Spleen (tissue), 11 donors: ENCODE data around the gene ELOVL4. TPM values are rescaled to one million over a fixed set of nuclear protein-coding genes. Genes with fewer than 3 reads are reported as not detected.
A peak's percentile ranks its signal among the peaks of the same experiment; 100 is the strongest.

Source experiments
- DNase-seq: peaks from one replicate; pipeline ENCODE4 v3.0.0-alpha.2; 2020
- H3K27ac ChIP-seq, 8 donors: fragments of 200-600 bp; sonication (generic) in 7 of 8; 1 replicate in 4 of 8; 2 replicates in 4 of 8; pipeline versions ENCODE4 v1.5.0 to v1.8.0; 2016 to 2021; ENCODE audit warnings: inconsistent platforms in 4 of 8, mild to moderate bottlenecking in 4 of 8, moderate library complexity in 1 of 8
- H3K27me3 ChIP-seq, 7 donors: fragments of 200-600 bp; sonication (generic) in 6 of 7; replicated peaks in 1 of 7; 1 replicate in 4 of 7; 2 replicates in 3 of 7; pipeline versions ENCODE4 v1.5.0 to v1.8.0; 2016 to 2021; ENCODE audit warnings: inconsistent platforms in 3 of 7, mild to moderate bottlenecking in 1 of 7
- H3K36me3 ChIP-seq, 6 donors: fragments of 200-600 bp; sonication (generic) in 5 of 6; 1 replicate in 4 of 6; 2 replicates in 2 of 6; pipeline versions ENCODE4 v1.5.0 to v1.8.0; 2016 to 2021; ENCODE audit warnings: inconsistent platforms in 2 of 6
- H3K4me1 ChIP-seq, 6 donors: fragments of 200-600 bp; sonication (generic) in 5 of 6; 1 replicate in 3 of 6; 2 replicates in 3 of 6; pipeline versions ENCODE4 v1.5.0 to v1.8.0; 2016 to 2021; ENCODE audit warnings: inconsistent platforms in 3 of 6
- H3K4me3 ChIP-seq, 8 donors: fragments of 200-600 bp; sonication (generic) in 7 of 8; 1 replicate in 4 of 8; 2 replicates in 4 of 8; pipeline versions ENCODE4 v1.5.0 to v1.8.0; 2016 to 2021; ENCODE audit warnings: inconsistent platforms in 4 of 8, mild to moderate bottlenecking in 4 of 8, moderate library complexity in 2 of 8
- H3K9me3 ChIP-seq, 8 donors: fragments of 200-600 bp; sonication (generic) in 7 of 8; 1 replicate in 4 of 8; 2 replicates in 4 of 8; pipeline versions ENCODE4 v1.5.0 to v1.8.0; 2016 to 2021; ENCODE audit warnings: inconsistent platforms in 4 of 8
- POLR2A ChIP-seq, 3 donors: fragments of 450-650 bp; IDR thresholded peaks; one replicate each; pipeline ENCODE4 v1.5.1; 2017; ENCODE audit warnings: antibody characterized with exemption in 3 of 3, mild to moderate bottlenecking in 1 of 3
- POLR2AphosphoS5 ChIP-seq, 3 donors: sonication (generic); formaldehyde crosslinking; IDR thresholded peaks; one replicate each; pipeline ENCODE4 v1.5.1; 2017; ENCODE audit warnings: antibody characterized with exemption in 3 of 3
- WGBS, 5 donors: extraction: QIAGEN DNeasy Blood & Tissue Kit in 3 of 5; methylation state at CpG; one replicate each; pipeline versions ENCODE4 v1.1.5 to v1.1.7; 2013 to 2018; 5-methylcytosine and 5-hydroxymethylcytosine counted together
- intact Hi-C: fragments of 100-400 bp; cut with DNase I; formaldehyde crosslinking; loops from one replicate; pipeline ENCODE4 v1.15.0; 2023; ENCODE audit warnings: low total_unique reads
- polyA plus RNA-seq, 3 donors: library from polyadenylated mRNA; stranded (reverse); fragments of 200-250 nt; gene quantifications; one replicate each; pipeline ENCODE4 v1.2.1, GENCODE V29; 2013
- total RNA-seq, 7 donors: library from RNA; depleted of rRNA in 3 of 7; stranded (reverse); fragments of >200 nt in 3 of 7; fragmentation: NEBNext Ultra II Directional in 4 of 7; extraction: Animal tissue kit (Norgen Biotek cat#: 25700) in 4 of 7; gene quantifications; one replicate each; pipeline versions ENCODE4 v1.1.0 to v1.2.1, GENCODE V29; 2016 to 2021
- TF ChIP-seq, protein P1 (sequence below), 11 experiments: fragments of 200-600 bp in 7 of 11; fragments of 450-650 bp in 4 of 11; sonication (generic) in 4 of 11; IDR thresholded peaks in 8 of 11; conservative IDR thresholded peaks in 3 of 11; 1 replicate in 7 of 11; 2 replicates in 4 of 11; pipeline versions ENCODE4 v1.4.0 to v1.8.0; 2016 to 2021; ENCODE audit warnings: antibody characterized with exemption in 11 of 11, inconsistent platforms in 4 of 11, mild to moderate bottlenecking in 1 of 11
- donor health status: healthy with polysubstance abuse.
- donor health status: DM: no; HTN: no; CAD: no; lungs with moderate emphysema.
- donor health status: DM: no; HTN: no; CAD: no.
- donor health status: Bipolar disorder and iron deficiency.
- donor health status: healthy.
- donor health status: DM: no; HTN: no; CAD: no.
- donor health status: DM: yes; HTN: yes; CAD: no.

ELOVL4 gene
- total and polyA plus RNA-seq, 10 donors: 0.17 to 0.77 (median 0.25) TPM

DNA sequence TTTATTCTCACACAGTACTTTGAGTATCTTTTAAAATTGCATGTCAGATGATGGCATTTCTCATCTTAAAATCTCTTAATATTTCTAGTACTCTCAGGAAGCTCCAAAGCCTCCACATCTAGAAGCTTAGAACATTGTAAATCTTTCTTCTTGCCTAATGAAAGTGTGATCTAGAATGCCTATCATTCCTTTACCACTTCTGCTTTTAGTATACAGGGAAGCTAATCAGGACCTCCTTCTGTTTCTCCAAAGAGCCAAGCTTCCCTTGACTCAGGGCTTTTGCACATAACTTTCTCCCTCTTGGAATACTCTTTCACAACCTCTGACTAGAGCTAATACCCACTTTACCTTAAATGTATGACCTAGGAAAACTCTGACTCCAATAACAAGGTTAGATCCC is 7.5 kb upstream of the ELOVL4 start:
- H3K27me3 ChIP-seq: peaks cover 0 to 11% (median 0%) of the 10 kb centered on the region in 7 donors
- TF ChIP-seq, protein P1, sequence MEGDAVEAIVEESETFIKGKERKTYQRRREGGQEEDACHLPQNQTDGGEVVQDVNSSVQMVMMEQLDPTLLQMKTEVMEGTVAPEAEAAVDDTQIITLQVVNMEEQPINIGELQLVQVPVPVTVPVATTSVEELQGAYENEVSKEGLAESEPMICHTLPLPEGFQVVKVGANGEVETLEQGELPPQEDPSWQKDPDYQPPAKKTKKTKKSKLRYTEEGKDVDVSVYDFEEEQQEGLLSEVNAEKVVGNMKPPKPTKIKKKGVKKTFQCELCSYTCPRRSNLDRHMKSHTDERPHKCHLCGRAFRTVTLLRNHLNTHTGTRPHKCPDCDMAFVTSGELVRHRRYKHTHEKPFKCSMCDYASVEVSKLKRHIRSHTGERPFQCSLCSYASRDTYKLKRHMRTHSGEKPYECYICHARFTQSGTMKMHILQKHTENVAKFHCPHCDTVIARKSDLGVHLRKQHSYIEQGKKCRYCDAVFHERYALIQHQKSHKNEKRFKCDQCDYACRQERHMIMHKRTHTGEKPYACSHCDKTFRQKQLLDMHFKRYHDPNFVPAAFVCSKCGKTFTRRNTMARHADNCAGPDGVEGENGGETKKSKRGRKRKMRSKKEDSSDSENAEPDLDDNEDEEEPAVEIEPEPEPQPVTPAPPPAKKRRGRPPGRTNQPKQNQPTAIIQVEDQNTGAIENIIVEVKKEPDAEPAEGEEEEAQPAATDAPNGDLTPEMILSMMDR (IDR thresholded peaks at IDR 0.05 in 8 of 11, conservative IDR thresholded peaks at IDR 0.05 in 3 of 11): no peak
- no peak for TF ChIP-seq POLR2AphosphoS5 (IDR thresholded peaks at IDR 0.05)
- no peak overlapping the region for H3K4me3 ChIP-seq
- no peak overlapping the region for H3K27ac ChIP-seq
- intact Hi-C loops: no loop called here
- no peaks in the 10 kb centered on the region for H3K4me1 ChIP-seq
- H3K36me3 ChIP-seq: no peaks in the 10 kb centered on the region
- no peaks in the 10 kb centered on the region for H3K9me3 ChIP-seq
- no peak for DNase-seq

DNA sequence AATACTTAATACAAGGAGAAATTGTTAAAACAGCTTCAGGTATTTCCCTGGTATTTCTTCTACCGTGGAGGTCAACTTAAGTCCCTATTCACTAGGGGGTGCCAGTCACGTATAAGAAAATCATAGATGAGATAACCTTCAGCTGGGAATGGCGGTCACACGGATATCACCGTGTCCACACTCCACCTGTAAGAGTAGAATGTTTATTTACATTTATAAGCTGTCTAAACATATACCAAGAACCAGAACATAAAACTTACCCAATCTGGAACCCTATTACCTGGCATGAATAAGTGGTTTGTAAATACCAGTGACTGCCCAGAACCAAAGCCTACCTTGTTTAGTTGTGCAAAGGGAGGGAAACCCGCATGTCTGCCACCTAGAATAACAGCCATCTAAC is 1.9 kb upstream of the ELOVL4 start:
- H3K4me1 ChIP-seq: peaks cover 5 to 22% (median 20%) of the 10 kb centered on the region in 6 donors
- no peaks in the 10 kb centered on the region for H3K36me3 ChIP-seq
- intact Hi-C loops: loop anchor here (5.0 kb wide), 1 partner anchor 143 kb away; no protein-coding TSS in a partner anchor
- no peak for DNase-seq
- peaks cover 0 to 66% (median 39%) of the 10 kb centered on the region in 7 donors for H3K27me3 ChIP-seq
- WGBS, 5 donors: 13 to 38% (median 17%) methylated on average over 6 of the region's 6 CpGs
- no peak overlapping the region for H3K27ac ChIP-seq
- no peak overlapping the region for H3K4me3 ChIP-seq
- H3K9me3 ChIP-seq: no peaks in the 10 kb centered on the region
- TF ChIP-seq, protein P1 (IDR thresholded peaks at IDR 0.05 in 8 of 11, conservative IDR thresholded peaks at IDR 0.05 in 3 of 11): peak in 9 of 11 experiments; percentile 14 to 60 (median 30)
- no peak for TF ChIP-seq POLR2A (IDR thresholded peaks at IDR 0.05)

DNA sequence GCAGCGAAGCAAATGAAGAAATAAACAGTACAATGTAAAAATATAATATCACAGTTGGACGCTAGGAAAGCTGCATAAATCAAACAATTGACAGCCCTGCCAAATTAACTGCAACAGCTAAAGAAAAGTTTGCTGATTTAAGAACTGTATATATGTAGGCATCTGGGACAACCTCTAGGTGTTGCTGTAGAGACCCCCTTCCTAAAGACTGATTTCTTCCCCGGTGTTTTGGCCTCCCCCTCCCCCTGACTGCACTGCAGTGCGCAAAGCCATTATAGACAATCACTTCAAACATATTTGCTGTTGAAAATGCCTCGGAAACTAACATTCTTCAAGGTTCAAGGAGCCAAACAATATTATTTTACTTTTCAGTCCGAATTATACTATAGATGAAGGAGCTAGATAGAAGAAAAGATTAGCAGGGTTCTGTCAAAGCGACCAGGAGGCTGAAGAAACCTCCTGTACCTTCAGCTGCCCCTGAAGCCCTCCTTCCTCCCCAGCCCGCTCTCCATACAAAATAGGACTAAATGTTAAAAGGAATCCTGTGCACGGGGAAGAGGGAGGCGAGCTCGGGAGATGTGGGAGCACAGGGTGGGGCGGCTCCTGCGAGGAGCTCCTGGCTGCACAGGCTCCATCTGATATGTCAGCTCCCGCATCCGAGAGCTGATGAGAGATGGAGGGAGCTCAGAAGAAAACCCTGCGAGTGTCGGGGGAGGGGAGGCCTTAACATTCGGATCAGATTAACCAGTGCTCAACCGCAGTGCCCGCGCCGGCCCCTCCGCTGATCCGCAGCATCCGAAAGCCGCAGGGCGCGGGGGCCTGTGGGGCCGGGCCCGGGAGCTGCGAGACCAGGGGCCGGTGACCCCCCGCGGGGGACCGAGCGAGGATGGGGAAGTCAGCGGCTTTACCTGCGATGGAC is 822 bp downstream of the ELOVL4 start:
- H3K27me3 ChIP-seq: peaks cover 0 to 79% (median 46%) of the 10 kb centered on the region in 7 donors
- 1 to 6% (median 2%) methylated on average over 18 to 38 of the region's 38 CpGs for WGBS, 5 donors
- no peak for DNase-seq
- H3K27ac ChIP-seq: peak overlapping the region in 1 of 8 donors; percentile 21
- intact Hi-C loops: loop anchor here (5.0 kb wide), 1 partner anchor 146 kb away; no protein-coding TSS in a partner anchor
- H3K4me1 ChIP-seq: peaks cover 5 to 22% (median 20%) of the 10 kb centered on the region in 6 donors
- TF ChIP-seq POLR2A (IDR thresholded peaks at IDR 0.05) (no peak), POLR2AphosphoS5 (IDR thresholded peaks at IDR 0.05) (no peak)
- TF ChIP-seq, protein P1 (IDR thresholded peaks at IDR 0.05 in 8 of 11, conservative IDR thresholded peaks at IDR 0.05 in 3 of 11): no peak
- H3K36me3 ChIP-seq: no peaks in the 10 kb centered on the region
- peak overlapping the region; percentile 43 to 76 (median 48) for H3K4me3 ChIP-seq
- no peaks in the 10 kb centered on the region for H3K9me3 ChIP-seq

DNA sequence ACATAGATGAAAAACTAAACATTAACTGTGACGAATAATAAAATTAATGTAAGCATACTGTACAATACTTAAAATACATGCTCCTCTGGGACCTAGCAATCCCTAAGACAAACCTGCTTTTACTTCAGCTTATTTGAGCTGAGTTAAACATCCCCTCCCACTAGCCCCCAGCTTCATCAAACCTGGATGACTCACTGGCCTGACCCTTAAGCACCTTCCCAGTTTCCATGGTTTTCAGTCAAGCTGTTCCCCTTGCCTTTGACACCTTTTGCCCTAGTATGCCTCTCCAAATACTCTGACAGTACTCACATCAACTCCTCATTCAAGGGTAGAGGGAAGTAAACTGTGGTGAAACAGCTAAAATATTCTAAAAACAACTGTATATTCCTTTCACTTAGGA is 4.2 kb downstream of the ELOVL4 start:
- intact Hi-C loops: no loop called here
- Histone ChIP-seq H3K4me1 (peaks cover 5 to 22% (median 20%) of the 10 kb centered on the region in 6 donors), H3K36me3 (no peaks in the 10 kb centered on the region), H3K4me3 (no peak overlapping the region), H3K27ac (no peak overlapping the region), H3K27me3 (peaks cover 0 to 59% (median 40%) of the 10 kb centered on the region in 7 donors), H3K9me3 (no peaks in the 10 kb centered on the region)
- 85 to 100% (median 95%) methylated on average over 1 of the region's 1 CpG for WGBS, 5 donors
- no peak for TF ChIP-seq POLR2A (IDR thresholded peaks at IDR 0.05)
- no peak for TF ChIP-seq POLR2AphosphoS5 (IDR thresholded peaks at IDR 0.05)
- TF ChIP-seq, protein P1 (IDR thresholded peaks at IDR 0.05 in 8 of 11, conservative IDR thresholded peaks at IDR 0.05 in 3 of 11): no peak
- DNase-seq: no peak
